DND-41 (cell line): ENCODE results near the gene SH3BP1.
"Not testable (repeated sequence)": the region's sequence is repeated elsewhere in the genome, so short reads cannot be mapped to it uniquely, and the experiment has no call there.

Experiments
- ATAC-seq: fragments of 200-7000 bp; cut with Tn5 transposase; 3 replicates; pipeline ENCODE4 v1.9.1; 2021; ENCODE audit warnings: low read depth; ENCODE audit not compliant: insufficient read depth
- DNase-seq: peaks from one replicate; pipeline ENCODE4 v3.0.0-alpha.2; 2020
- H2AFZ ChIP-seq: 2 replicates; pipeline ENCODE4 v1.6.0; 2012; ENCODE audit warnings: low read depth, low read length
- H3K27ac ChIP-seq: 2 replicates; pipeline ENCODE4 v1.5.1; 2012; ENCODE audit warnings: low read length, inconsistent platforms
- H3K27me3 ChIP-seq: fragments of 200-600 bp; sonication (generic); 2 replicates; pipeline ENCODE4 v1.6.0; 2012; ENCODE audit warnings: low read length, mild to moderate bottlenecking, inconsistent platforms; ENCODE audit not compliant: insufficient read depth, poor library complexity
- H3K36me3 ChIP-seq: 2 replicates; pipeline ENCODE4 v1.5.1; 2012; ENCODE audit warnings: low read length, inconsistent platforms; ENCODE audit not compliant: insufficient read depth
- H3K4me1 ChIP-seq: 2 replicates; pipeline ENCODE4 v1.5.1; 2012; ENCODE audit warnings: mild to moderate bottlenecking, low read length; ENCODE audit not compliant: insufficient read depth
- H3K4me2 ChIP-seq: 2 replicates; pipeline ENCODE4 v1.6.0; 2012; ENCODE audit warnings: mild to moderate bottlenecking, moderate library complexity, low read length, inconsistent platforms; ENCODE audit not compliant: insufficient read depth
- H3K4me3 ChIP-seq, 2 experiments: fragments of 200-600 bp in 1 of 2; shearing (Covaris generic) in 1 of 2; 2 replicates each; pipeline ENCODE4 v1.5.1; 2012 to 2016; ENCODE audit warnings: inconsistent platforms in 2 of 2, low read length in 2 of 2, mild to moderate bottlenecking in 2 of 2, low read depth in 1 of 2, moderate library complexity in 1 of 2
- H3K79me2 ChIP-seq: 2 replicates; pipeline ENCODE4 v1.6.0; 2012; ENCODE audit warnings: low read length, inconsistent platforms; ENCODE audit not compliant: insufficient read depth
- H3K9ac ChIP-seq: 2 replicates; pipeline ENCODE4 v1.6.0; 2012; ENCODE audit warnings: low read depth, mild to moderate bottlenecking, inconsistent platforms, low read length, moderate library complexity
- H3K9me3 ChIP-seq: 2 replicates; pipeline ENCODE4 v1.5.1; 2012; ENCODE audit warnings: low read length, moderate library complexity, mild to moderate bottlenecking, inconsistent platforms; ENCODE audit not compliant: insufficient read depth, severe bottlenecking
- H4K20me1 ChIP-seq: 2 replicates; pipeline ENCODE4 v1.6.0; 2012; ENCODE audit warnings: low read length; ENCODE audit not compliant: insufficient read depth
- EZH2 ChIP-seq: IDR thresholded peaks from 3 replicates; pipeline ENCODE4 v1.6.1; 2012; ENCODE audit warnings: borderline replicate concordance, low read depth, mild to moderate bottlenecking, moderate library complexity, low read length, inconsistent platforms; ENCODE audit not compliant: severe bottlenecking
- TF ChIP-seq, protein P1 (sequence below): IDR thresholded peaks from 2 replicates; pipeline ENCODE4 v1.5.1; 2012; ENCODE audit warnings: borderline replicate concordance, low read length, moderate library complexity, mild to moderate bottlenecking; ENCODE audit not compliant: poor library complexity, severe bottlenecking; ENCODE audit errors: extremely low read depth

The SH3BP1 gene, protein sequence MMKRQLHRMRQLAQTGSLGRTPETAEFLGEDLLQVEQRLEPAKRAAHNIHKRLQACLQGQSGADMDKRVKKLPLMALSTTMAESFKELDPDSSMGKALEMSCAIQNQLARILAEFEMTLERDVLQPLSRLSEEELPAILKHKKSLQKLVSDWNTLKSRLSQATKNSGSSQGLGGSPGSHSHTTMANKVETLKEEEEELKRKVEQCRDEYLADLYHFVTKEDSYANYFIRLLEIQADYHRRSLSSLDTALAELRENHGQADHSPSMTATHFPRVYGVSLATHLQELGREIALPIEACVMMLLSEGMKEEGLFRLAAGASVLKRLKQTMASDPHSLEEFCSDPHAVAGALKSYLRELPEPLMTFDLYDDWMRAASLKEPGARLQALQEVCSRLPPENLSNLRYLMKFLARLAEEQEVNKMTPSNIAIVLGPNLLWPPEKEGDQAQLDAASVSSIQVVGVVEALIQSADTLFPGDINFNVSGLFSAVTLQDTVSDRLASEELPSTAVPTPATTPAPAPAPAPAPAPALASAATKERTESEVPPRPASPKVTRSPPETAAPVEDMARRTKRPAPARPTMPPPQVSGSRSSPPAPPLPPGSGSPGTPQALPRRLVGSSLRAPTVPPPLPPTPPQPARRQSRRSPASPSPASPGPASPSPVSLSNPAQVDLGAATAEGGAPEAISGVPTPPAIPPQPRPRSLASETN

DNA sequence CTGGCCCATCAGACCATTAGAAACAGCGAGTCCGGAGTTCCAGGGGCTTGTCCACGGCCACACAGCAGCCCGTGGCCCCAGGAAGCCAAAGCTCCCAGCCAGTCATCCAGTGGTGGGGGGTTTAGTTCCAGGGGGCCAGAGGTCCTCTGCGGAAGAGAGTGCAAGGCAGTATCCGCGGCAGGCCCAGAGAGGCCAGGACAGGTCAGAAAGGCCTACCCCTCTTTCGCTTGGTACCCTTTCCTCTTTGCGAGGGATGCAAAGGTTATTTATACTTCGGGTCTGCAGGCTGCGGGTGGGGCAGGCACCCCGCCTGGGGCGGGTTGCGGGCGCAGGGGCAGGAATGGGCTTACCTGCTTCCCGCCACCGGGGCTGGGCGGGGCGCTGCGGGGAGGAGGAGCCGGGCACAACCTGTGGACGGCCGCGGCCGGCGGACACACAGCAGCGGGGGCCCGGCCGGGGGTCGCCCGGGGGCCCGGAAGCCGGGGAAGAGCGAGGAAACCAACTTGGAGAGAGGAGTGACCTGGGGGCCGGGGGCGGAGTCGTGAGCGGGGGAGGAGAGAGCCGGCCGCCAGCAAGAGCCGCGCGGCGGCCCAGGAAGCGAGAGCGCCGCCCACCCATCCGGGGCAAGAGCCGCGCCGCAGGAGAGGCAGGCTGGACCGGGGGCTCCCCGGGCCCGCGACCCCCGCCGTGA lies at the start of gene SH3BP1:
SH3BP1 (plus strand) TSS at position 600 of the 691 bp plus-strand sequence. CDS start 119 bp downstream, outside the sequence.
- TF ChIP-seq, protein P1, sequence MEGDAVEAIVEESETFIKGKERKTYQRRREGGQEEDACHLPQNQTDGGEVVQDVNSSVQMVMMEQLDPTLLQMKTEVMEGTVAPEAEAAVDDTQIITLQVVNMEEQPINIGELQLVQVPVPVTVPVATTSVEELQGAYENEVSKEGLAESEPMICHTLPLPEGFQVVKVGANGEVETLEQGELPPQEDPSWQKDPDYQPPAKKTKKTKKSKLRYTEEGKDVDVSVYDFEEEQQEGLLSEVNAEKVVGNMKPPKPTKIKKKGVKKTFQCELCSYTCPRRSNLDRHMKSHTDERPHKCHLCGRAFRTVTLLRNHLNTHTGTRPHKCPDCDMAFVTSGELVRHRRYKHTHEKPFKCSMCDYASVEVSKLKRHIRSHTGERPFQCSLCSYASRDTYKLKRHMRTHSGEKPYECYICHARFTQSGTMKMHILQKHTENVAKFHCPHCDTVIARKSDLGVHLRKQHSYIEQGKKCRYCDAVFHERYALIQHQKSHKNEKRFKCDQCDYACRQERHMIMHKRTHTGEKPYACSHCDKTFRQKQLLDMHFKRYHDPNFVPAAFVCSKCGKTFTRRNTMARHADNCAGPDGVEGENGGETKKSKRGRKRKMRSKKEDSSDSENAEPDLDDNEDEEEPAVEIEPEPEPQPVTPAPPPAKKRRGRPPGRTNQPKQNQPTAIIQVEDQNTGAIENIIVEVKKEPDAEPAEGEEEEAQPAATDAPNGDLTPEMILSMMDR = no peak
- TF ChIP-seq EZH2 = no peak
- peak within 1 kb of the TSS; percentile 55 for H2AFZ ChIP-seq
- DNase-seq = peak; percentile 68

DNA sequence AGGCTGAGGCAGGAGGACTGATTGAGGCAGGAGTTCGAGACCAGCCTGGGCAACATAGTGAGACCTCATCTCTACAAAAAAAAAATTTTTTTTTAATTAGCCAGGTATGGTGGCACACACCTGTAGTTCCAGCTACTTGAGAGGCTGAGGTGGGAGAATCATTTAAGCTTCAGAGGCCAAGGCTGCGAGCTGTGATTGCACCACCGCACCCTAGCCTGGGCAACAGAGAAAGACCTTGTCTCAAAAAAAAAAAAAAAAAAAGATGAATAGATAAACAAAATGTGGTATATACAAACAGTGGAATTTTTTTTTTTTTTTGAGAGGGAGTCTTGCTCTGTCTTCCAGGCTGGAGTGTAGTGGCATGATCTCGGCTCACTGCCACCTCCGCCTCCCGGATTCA lies 48.4 kb upstream of the SH3BP1 start:
- DNase-seq, H3K36me3 ChIP-seq, H3K9me3 ChIP-seq, H3K79me2 ChIP-seq, H4K20me1 ChIP-seq, H3K4me1 ChIP-seq, ATAC-seq, H3K4me2 ChIP-seq, H2AFZ ChIP-seq, H3K27me3 ChIP-seq, H3K27ac ChIP-seq, H3K9ac ChIP-seq, H3K4me3 ChIP-seq: not testable (repeated sequence)

More for the DNA sequence above, at the start of gene SH3BP1:
- Histone ChIP-seq H3K9me3 (no peaks in the 10 kb centered on the region), H3K27me3 (peaks cover 3% of the 10 kb centered on the region), H3K36me3 (peaks cover 3% of the 10 kb centered on the region; the same call in 1 of the 2 replicates), H3K4me1 (peaks cover 54% of the 10 kb centered on the region), H3K9ac (peak within 1 kb of the TSS; percentile 60), H3K4me2 (peak within 1 kb of the TSS; percentile 98), H4K20me1 (no peaks in the 10 kb centered on the region; the same call in 1 of the 2 replicates), H3K27ac (peak within 1 kb of the TSS; percentile 67), H3K4me3 (peak within 1 kb of the TSS; percentile 23 to 72; a peak in 3 of 4 replicates), H3K79me2 (no peaks in the 10 kb centered on the region)
- ATAC-seq = peak; percentile 54

DNA sequence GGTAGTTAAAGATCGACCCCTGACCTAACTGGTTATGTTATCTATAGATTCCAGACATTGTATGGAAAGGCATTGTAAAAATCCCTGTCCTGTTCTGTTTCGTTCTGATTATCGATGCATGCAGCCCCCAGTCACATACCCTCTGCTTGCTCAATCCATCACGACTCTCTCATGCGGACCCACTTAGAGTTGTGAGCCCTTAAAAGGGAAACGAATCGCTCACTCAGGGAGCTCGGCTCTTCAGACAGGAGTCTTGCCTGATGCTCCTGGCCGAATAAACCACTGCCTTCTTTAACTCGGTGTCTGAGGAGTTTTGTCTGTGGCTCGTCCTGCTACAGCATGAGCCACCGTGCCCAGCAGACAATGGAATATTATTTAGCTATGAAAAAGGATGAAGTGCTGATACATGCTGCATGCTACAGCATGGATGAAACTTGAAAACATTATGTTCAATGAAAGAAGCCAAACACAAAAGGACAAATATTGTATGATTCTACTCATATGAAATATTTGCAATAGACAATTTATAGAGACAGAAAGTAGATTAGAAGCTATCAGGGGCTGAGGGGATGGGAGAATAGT lies 47.6 kb upstream of the SH3BP1 start:
- H3K4me2 ChIP-seq = peak overlapping the region; percentile 59
- ATAC-seq (no peak), DNase-seq (no peak)
- no peaks in the 10 kb centered on the region for H3K9me3 ChIP-seq
- no peaks in the 10 kb centered on the region for H3K27me3 ChIP-seq
- H3K36me3 ChIP-seq = no peaks in the 10 kb centered on the region
- H3K27ac ChIP-seq = no peak overlapping the region
- 0 out of 2 replicates have a peak overlapping the region, but pooled peaks have one; percentile 9 for H3K9ac ChIP-seq
- H3K4me1 ChIP-seq = peaks cover 8% of the 10 kb centered on the region
- H2AFZ ChIP-seq = peak overlapping the region; percentile 65
- peak overlapping the region; percentile 2 to 47; a peak in 3 of 4 replicates for H3K4me3 ChIP-seq
- TF ChIP-seq, protein P1 = no peak
- no peak for TF ChIP-seq EZH2
- H3K79me2 ChIP-seq = no peaks in the 10 kb centered on the region
- H4K20me1 ChIP-seq = no peaks in the 10 kb centered on the region
